H9 (cell line): ENCODE data around the gene ATAT1. TPM values are rescaled to one million over a fixed set of nuclear protein-coding genes. Genes with fewer than 3 reads are reported as not detected.
A peak's percentile ranks its signal among the peaks of the same experiment; 100 is the strongest.

Experiments
- DNase-seq: peaks from one replicate; pipeline ENCODE4 v3.0.0-alpha.2; 2017
- H2AFZ ChIP-seq: one replicate; pipeline ENCODE4 v1.6.1; 2013; ENCODE audit warnings: mild to moderate bottlenecking, low read length, control low read depth, moderate library complexity
- H2AK5ac ChIP-seq: 2 replicates; pipeline ENCODE4 v1.6.1; 2013; ENCODE audit warnings: low read length, control low read depth, mixed read lengths; ENCODE audit not compliant: insufficient read length
- H2BK120ac ChIP-seq: one replicate; pipeline ENCODE4 v1.6.1; 2013; ENCODE audit warnings: low read depth, mild to moderate bottlenecking, low read length, control low read depth, inconsistent platforms; ENCODE audit not compliant: poor library complexity, severe bottlenecking
- H2BK12ac ChIP-seq: 2 replicates; pipeline ENCODE4 v1.6.1; 2013; ENCODE audit warnings: low read length, control low read depth, mixed read lengths, low read depth; ENCODE audit not compliant: insufficient read length
- H2BK15ac ChIP-seq: 2 replicates; pipeline ENCODE4 v1.6.1; 2013; ENCODE audit warnings: low read depth, low read length, control low read depth
- H2BK20ac ChIP-seq: one replicate; pipeline ENCODE4 v1.6.1; 2013; ENCODE audit warnings: low read depth, mild to moderate bottlenecking, low read length, control low read depth, inconsistent platforms; ENCODE audit not compliant: poor library complexity, severe bottlenecking
- H2BK5ac ChIP-seq: 2 replicates; pipeline ENCODE4 v1.6.1; 2013; ENCODE audit warnings: low read length, control low read depth, mixed read lengths; ENCODE audit not compliant: insufficient read length
- H3K14ac ChIP-seq: 2 replicates; pipeline ENCODE4 v1.6.1; 2013; ENCODE audit warnings: low read length, control low read depth; ENCODE audit not compliant: insufficient read depth
- H3K18ac ChIP-seq: 2 replicates; pipeline ENCODE4 v1.6.1; 2013; ENCODE audit warnings: low read depth, mild to moderate bottlenecking, mixed read lengths, low read length, control low read depth; ENCODE audit not compliant: insufficient read length
- H3K23ac ChIP-seq: 2 replicates; pipeline ENCODE4 v1.6.1; 2013; ENCODE audit warnings: low read length, control low read depth, mixed read lengths, low read depth; ENCODE audit not compliant: insufficient read length
- H3K23me2 ChIP-seq: 2 replicates; pipeline ENCODE4 v1.6.1; 2013; ENCODE audit warnings: low read depth, mild to moderate bottlenecking, mixed read lengths, low read length, control low read depth; ENCODE audit not compliant: insufficient read length, poor library complexity, severe bottlenecking
- H3K27ac ChIP-seq: 2 replicates; pipeline ENCODE4 v1.5.1; 2013; ENCODE audit warnings: low read length, control low read depth, mixed read lengths, low read depth; ENCODE audit not compliant: insufficient read length
- H3K27me3 ChIP-seq: 2 replicates; pipeline ENCODE4 v1.6.1; 2013; ENCODE audit warnings: low read length, control low read depth, inconsistent platforms; ENCODE audit not compliant: insufficient read depth
- H3K4ac ChIP-seq: 2 replicates; pipeline ENCODE4 v1.6.1; 2013; ENCODE audit warnings: low read depth, mild to moderate bottlenecking, control low read depth, inconsistent platforms, low read length, moderate library complexity
- H3K4me1 ChIP-seq: 2 replicates; pipeline ENCODE4 v1.6.1; 2013; ENCODE audit warnings: low read length, control low read depth, inconsistent platforms; ENCODE audit not compliant: insufficient read depth
- H3K4me2 ChIP-seq: 2 replicates; pipeline ENCODE4 v1.6.1; 2013; ENCODE audit warnings: low read length, control low read depth, mixed read lengths; ENCODE audit not compliant: insufficient read length, insufficient read depth
- H3K56ac ChIP-seq: 2 replicates; pipeline ENCODE4 v1.6.1; 2013; ENCODE audit warnings: low read depth, mild to moderate bottlenecking, mixed read lengths, low read length, control low read depth; ENCODE audit not compliant: insufficient read length
- H3K79me1 ChIP-seq: 2 replicates; pipeline ENCODE4 v1.6.1; 2013; ENCODE audit warnings: low read depth, mild to moderate bottlenecking, moderate library complexity, low read length, control low read depth, inconsistent platforms; ENCODE audit not compliant: insufficient read depth, poor library complexity, severe bottlenecking
- H3K79me2 ChIP-seq: 2 replicates; pipeline ENCODE4 v1.6.1; 2013; ENCODE audit warnings: low read length, control low read depth, inconsistent platforms; ENCODE audit not compliant: insufficient read depth
- H3K9ac ChIP-seq: 2 replicates; pipeline ENCODE4 v1.6.1; 2013; ENCODE audit warnings: low read length, control low read depth, mixed read lengths; ENCODE audit not compliant: insufficient read length; ENCODE audit errors: extremely low read depth
- H3K9me3 ChIP-seq: one replicate; pipeline ENCODE4 v1.6.1; 2013; ENCODE audit warnings: low read depth, low read length, inconsistent platforms; ENCODE audit not compliant: control insufficient read depth
- H3T11ph ChIP-seq: one replicate; pipeline ENCODE4 v1.6.1; 2013; ENCODE audit warnings: mild to moderate bottlenecking, low read length, control low read depth, inconsistent platforms
- H4K20me1 ChIP-seq: one replicate; pipeline ENCODE4 v1.6.1; 2013; ENCODE audit not compliant: control insufficient read depth, insufficient read length, insufficient read depth
- H4K5ac ChIP-seq: 2 replicates; pipeline ENCODE4 v1.6.1; 2013; ENCODE audit warnings: low read depth, mild to moderate bottlenecking, mixed read lengths, low read length, control low read depth; ENCODE audit not compliant: insufficient read length
- H4K8ac ChIP-seq: replicated peaks from 2 replicates; pipeline ENCODE4 v1.6.1; 2013; ENCODE audit warnings: low read length, control low read depth, mixed read lengths, low read depth; ENCODE audit not compliant: insufficient read length
- H4K91ac ChIP-seq: 2 replicates; pipeline ENCODE4 v1.6.1; 2013; ENCODE audit warnings: low read depth, mild to moderate bottlenecking, moderate library complexity, mixed read lengths, low read length, control low read depth; ENCODE audit not compliant: insufficient read length
- H3K27ac Mint-ChIP-seq, 3 experiments: 2 replicates in 2 of 3; 3 replicates in 1 of 3; pipeline ENCODE4 v1.8.0; 2020 to 2021; ENCODE audit warnings: mixed read lengths in 3 of 3, mild to moderate bottlenecking in 1 of 3, moderate library complexity in 1 of 3
- H3K27me3 Mint-ChIP-seq: 2 replicates; pipeline ENCODE4 v1.8.0; 2021; ENCODE audit warnings: low read depth, mild to moderate bottlenecking, moderate library complexity, mixed read lengths
- H3K36me3 Mint-ChIP-seq, 3 experiments: 2 replicates in 2 of 3; 3 replicates in 1 of 3; pipeline ENCODE4 v1.8.0; 2020 to 2021; ENCODE audit warnings: low read depth in 3 of 3, mixed read lengths in 3 of 3; ENCODE audit not compliant: insufficient read depth in 1 of 3
- H3K4me1 Mint-ChIP-seq, 2 experiments: 2 replicates each; pipeline ENCODE4 v1.8.0; 2020; ENCODE audit warnings: mixed read lengths in 2 of 2
- H3K4me3 Mint-ChIP-seq, 2 experiments: 2 replicates in 1 of 2; 3 replicates in 1 of 2; pipeline ENCODE4 v1.8.0; 2020 to 2021; ENCODE audit warnings: mild to moderate bottlenecking in 2 of 2, mixed read lengths in 2 of 2, moderate library complexity in 1 of 2
- H3K9me3 Mint-ChIP-seq, 2 experiments: 2 replicates in 1 of 2; 3 replicates in 1 of 2; pipeline ENCODE4 v1.8.0; 2020; ENCODE audit warnings: mild to moderate bottlenecking in 2 of 2, mixed read lengths in 2 of 2, moderate library complexity in 1 of 2
- CTCF ChIP-seq: fragments of 200-600 bp; sonication (generic); conservative IDR thresholded peaks from 3 replicates; pipeline ENCODE4 v1.8.0; 2021; ENCODE audit warnings: antibody characterized with exemption, mild to moderate bottlenecking
- WGBS: extraction: QIAGEN DNeasy Blood & Tissue Kit; methylation state at CpG from one replicate; pipeline ENCODE4 v1.1.7; 2013; ENCODE audit warnings: missing lambda C conversion rate, low lambda C conversion rate, mixed read lengths; ENCODE audit not compliant: insufficient read length; ENCODE audit errors: extremely low coverage; 5-methylcytosine and 5-hydroxymethylcytosine counted together
- total RNA-seq: library from RNA; stranded (reverse); gene quantifications from 2 replicates; pipeline ENCODE4 v1.2.1, GENCODE V29; 2021

The ATAT1 gene
- total RNA-seq, 1 experiment from 2014 or later = 20.1 TPM

DNA sequence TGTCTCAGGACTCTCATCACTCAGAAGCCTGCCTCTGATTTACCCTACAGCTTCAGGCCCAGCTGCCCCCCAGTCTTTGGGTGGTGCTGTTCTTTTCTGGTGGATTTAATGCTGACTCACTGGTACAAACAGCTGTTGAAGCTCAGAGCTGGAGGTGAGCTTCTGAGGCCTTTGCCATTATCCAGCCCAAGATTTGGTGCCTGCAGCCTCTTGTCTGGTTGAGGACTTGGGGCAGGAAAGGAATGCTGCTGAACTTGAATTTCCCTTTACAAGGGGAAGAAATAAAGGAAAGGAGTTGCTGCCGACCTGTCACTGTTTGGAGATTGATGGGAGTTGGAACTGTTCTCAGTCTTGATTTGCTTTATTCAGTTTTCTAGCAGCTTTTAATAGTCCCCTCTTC is 35.7 kb upstream of the ATAT1 start:
- Histone ChIP-seq H3K18ac (no peak overlapping the region), H3K27ac (no peak overlapping the region), H3K9me3 (no peaks in the 10 kb centered on the region), H2BK12ac (no peak overlapping the region), H4K8ac (no peak overlapping the region), H3K14ac (no peak overlapping the region), H2BK120ac (no peak overlapping the region), H3K9ac (no peak overlapping the region), H3K4me1 (no peaks in the 10 kb centered on the region), H4K91ac (no peak overlapping the region), H4K20me1 (no peaks in the 10 kb centered on the region), H2AK5ac (no peak overlapping the region), H4K5ac (no peak overlapping the region), H3T11ph (no peak overlapping the region), H2AFZ (no peak overlapping the region), H2BK5ac (no peak overlapping the region), H3K23me2 (no peaks in the 10 kb centered on the region), H3K4ac (no peak overlapping the region), H3K79me1 (peaks cover 5% of the 10 kb centered on the region), H3K23ac (no peak overlapping the region), H2BK15ac (no peak overlapping the region), H3K27me3 (no peaks in the 10 kb centered on the region), H3K79me2 (no peaks in the 10 kb centered on the region; the same call in 1 of the 2 replicates), H2BK20ac (no peak overlapping the region), H3K56ac (no peak overlapping the region), H3K4me2 (no peak overlapping the region)
- no peaks in the 10 kb centered on the region for H3K4me1 Mint-ChIP-seq
- peaks cover 53 to 89% (median 76%) of the 10 kb centered on the region in 3 experiments; a peak in 6 of 7 replicates for H3K36me3 Mint-ChIP-seq
- no peak overlapping the region for H3K4me3 Mint-ChIP-seq
- TF ChIP-seq CTCF = no peak
- WGBS = no CpG with 5 or more reads among the region's 1 CpG
- H3K27me3 Mint-ChIP-seq = no peaks in the 10 kb centered on the region
- DNase-seq = no peak
- H3K27ac Mint-ChIP-seq = peak overlapping the region in 1 of 3 experiments; percentile 44; a peak in 2 of 7 replicates
- no peaks in the 10 kb centered on the region for H3K9me3 Mint-ChIP-seq
